Adipocyte (in vitro differentiated cells): ENCODE data around the gene CAMK1.

Experiments
- DNase-seq: peaks from one replicate; pipeline ENCODE4 v3.0.0-alpha.2; 2015; ENCODE audit warnings: low read depth
- H3K27me3 ChIP-seq: replicated peaks from 2 replicates; pipeline ENCODE4 v1.7.0; 2013; ENCODE audit warnings: mild to moderate bottlenecking, low read length, moderate library complexity; ENCODE audit not compliant: control insufficient read depth, insufficient read depth
- H3K36me3 ChIP-seq: 2 replicates; pipeline ENCODE4 v1.7.0; 2013; ENCODE audit warnings: low read length, mild to moderate bottlenecking, moderate library complexity; ENCODE audit not compliant: control insufficient read depth, insufficient read depth, severe bottlenecking
- H3K4me1 ChIP-seq: 2 replicates; pipeline ENCODE4 v1.7.0; 2013; ENCODE audit warnings: mild to moderate bottlenecking, low read length, moderate library complexity; ENCODE audit not compliant: control insufficient read depth, insufficient read depth
- H3K4me3 ChIP-seq: 2 replicates; pipeline ENCODE4 v1.7.0; 2013; ENCODE audit warnings: mild to moderate bottlenecking, low read length, moderate library complexity
- H3K9ac ChIP-seq: 2 replicates; pipeline ENCODE4 v1.7.0; 2013; ENCODE audit warnings: mild to moderate bottlenecking, low read length, moderate library complexity
- H3K9me3 ChIP-seq: 2 replicates; pipeline ENCODE4 v1.7.0; 2013; ENCODE audit warnings: mild to moderate bottlenecking, low read length, moderate library complexity; ENCODE audit not compliant: control insufficient read depth

CAMK1 gene

DNA sequence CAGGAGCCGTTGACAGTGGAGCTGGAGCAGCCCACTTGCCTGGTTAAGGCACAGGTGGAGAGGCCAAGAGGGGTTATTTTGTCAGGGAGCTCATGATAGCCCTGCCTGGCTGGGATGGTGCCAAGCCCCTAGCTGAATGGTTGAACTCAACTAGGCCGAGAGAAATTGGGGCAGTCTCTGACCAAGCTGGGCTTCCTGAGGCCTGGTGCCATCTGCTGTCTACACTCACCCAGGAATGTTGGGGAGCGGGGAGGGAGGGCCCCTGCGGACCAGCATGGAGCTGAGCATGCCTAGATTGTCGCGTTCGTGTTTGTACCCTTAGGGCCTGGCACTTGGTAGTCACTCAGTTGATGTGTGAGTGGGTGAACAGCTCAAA, 37.0 kb downstream of the CAMK1 start:
- Histone ChIP-seq H3K9me3 (no peaks in the 10 kb centered on the region), H3K36me3 (peaks cover 31% of the 10 kb centered on the region), H3K4me1 (peaks cover 39% of the 10 kb centered on the region), H3K4me3 (peak overlapping the region; percentile 86), H3K27me3 (no peaks in the 10 kb centered on the region), H3K9ac (peak overlapping the region; percentile 99)
- peak; percentile 40 for DNase-seq

GRCh38 chr3:9732080-9732739, 37.5 kb downstream of the CAMK1 start:
- no peaks in the 10 kb centered on the region for H3K27me3 ChIP-seq
- peak overlapping the region; percentile 86 for H3K4me3 ChIP-seq
- peaks cover 45% of the 10 kb centered on the region for H3K4me1 ChIP-seq
- DNase-seq, result peak; percentile 61
- peak overlapping the region; percentile 99 for H3K9ac ChIP-seq
- H3K9me3 ChIP-seq, result no peaks in the 10 kb centered on the region
- H3K36me3 ChIP-seq, result peaks cover 26% of the 10 kb centered on the region

GRCh38 chr3:9731206-9732079, 38.3 kb downstream of the CAMK1 start, which contains the start of gene BRPF1:
Gene BRPF1, plus strand, starts transcription at chr3:9731735. Its CDS starts 2,406 bp downstream, at chr3:9734141.
- peak; percentile 100 for DNase-seq
- H3K4me1 ChIP-seq, result peaks cover 48% of the 10 kb centered on the region
- no peaks in the 10 kb centered on the region for H3K9me3 ChIP-seq
- peaks cover 19% of the 10 kb centered on the region for H3K36me3 ChIP-seq
- peak within 1 kb of the TSS; percentile 86 for H3K4me3 ChIP-seq
- no peaks in the 10 kb centered on the region for H3K27me3 ChIP-seq
- H3K9ac ChIP-seq, result peak within 1 kb of the TSS; percentile 99

GRCh38 chr3:9730657-9731205, 39.0 kb downstream of the CAMK1 start:
- no peak for DNase-seq
- Histone ChIP-seq H3K27me3 (no peaks in the 10 kb centered on the region), H3K4me3 (peak overlapping the region; percentile 86), H3K9me3 (no peaks in the 10 kb centered on the region), H3K4me1 (peaks cover 48% of the 10 kb centered on the region), H3K9ac (peak overlapping the region; percentile 80), H3K36me3 (peaks cover 14% of the 10 kb centered on the region)

- H3K9me3 ChIP-seq, result no peaks in the 10 kb centered on the region
- H3K36me3 ChIP-seq, result peaks cover 3% of the 10 kb centered on the region
- no peak overlapping the region for H3K4me3 ChIP-seq
- H3K9ac ChIP-seq, result no peak overlapping the region
- DNase-seq, result no peak
- peaks cover 48% of the 10 kb centered on the region for H3K4me1 ChIP-seq
- no peaks in the 10 kb centered on the region for H3K27me3 ChIP-seq
These were observed 40.3 kb downstream of the CAMK1 start for GRCh38 chr3:9729419-9729818.

- Histone ChIP-seq H3K9me3 (no peaks in the 10 kb centered on the region), H3K4me1 (peaks cover 35% of the 10 kb centered on the region), H3K27me3 (no peaks in the 10 kb centered on the region), H3K36me3 (no peaks in the 10 kb centered on the region), H3K9ac (no peak overlapping the region), H3K4me3 (no peak overlapping the region)
- DNase-seq, result no peak
These were observed 42.0 kb downstream of the CAMK1 start for GRCh38 chr3:9727743-9728142.

GRCh38 chr3:9727041-9727595, 42.6 kb downstream of the CAMK1 start:
- Histone ChIP-seq H3K9ac (no peak overlapping the region), H3K36me3 (no peaks in the 10 kb centered on the region), H3K27me3 (no peaks in the 10 kb centered on the region), H3K4me3 (no peak overlapping the region), H3K9me3 (no peaks in the 10 kb centered on the region), H3K4me1 (peaks cover 35% of the 10 kb centered on the region)
- DNase-seq, result no peak

DNA sequence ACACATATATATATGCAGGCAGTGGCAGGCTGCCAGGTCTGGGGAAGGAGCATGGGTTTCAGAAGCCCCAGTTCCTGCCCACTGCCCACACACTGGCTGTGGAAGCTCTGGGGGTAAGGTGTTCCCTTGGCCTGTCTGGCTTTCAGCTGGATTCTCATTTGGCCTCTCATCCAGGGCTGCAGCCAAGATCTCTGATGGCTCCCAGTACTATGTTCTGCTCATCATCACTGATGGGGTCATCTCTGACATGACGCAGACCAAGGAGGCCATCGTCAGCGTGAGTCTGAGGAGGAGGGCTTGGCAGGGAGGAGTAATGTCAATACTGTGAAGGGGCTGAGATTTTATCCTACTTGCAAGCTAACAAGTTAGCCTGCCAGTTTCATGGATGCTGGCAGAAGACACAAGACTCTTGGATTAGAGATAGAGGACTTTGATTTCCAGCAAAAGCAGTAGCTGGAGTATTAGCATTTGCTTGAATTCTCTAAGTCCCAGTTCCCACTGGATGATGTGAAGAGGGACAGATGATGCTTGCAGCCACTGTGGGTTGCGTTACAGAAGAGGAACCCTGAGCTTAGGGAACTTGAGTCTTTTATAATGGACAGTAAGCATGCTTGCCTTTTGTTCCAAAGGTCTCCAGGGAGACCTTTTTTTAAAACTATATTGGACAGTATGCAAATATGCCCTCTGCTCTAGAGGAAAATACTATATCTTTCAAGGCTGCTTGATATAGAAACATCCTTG, 43.8 kb downstream of the CAMK1 start:
- no peak overlapping the region for H3K4me3 ChIP-seq
- DNase-seq, result no peak
- H3K4me1 ChIP-seq, result peaks cover 35% of the 10 kb centered on the region
- no peaks in the 10 kb centered on the region for H3K9me3 ChIP-seq
- H3K27me3 ChIP-seq, result no peaks in the 10 kb centered on the region
- no peaks in the 10 kb centered on the region for H3K36me3 ChIP-seq
- no peak overlapping the region for H3K9ac ChIP-seq

GRCh38 chr3:9721700-9722060, 48.1 kb downstream of the CAMK1 start:
- no peaks in the 10 kb centered on the region for H3K9me3 ChIP-seq
- H3K4me3 ChIP-seq, result no peak overlapping the region

DNA sequence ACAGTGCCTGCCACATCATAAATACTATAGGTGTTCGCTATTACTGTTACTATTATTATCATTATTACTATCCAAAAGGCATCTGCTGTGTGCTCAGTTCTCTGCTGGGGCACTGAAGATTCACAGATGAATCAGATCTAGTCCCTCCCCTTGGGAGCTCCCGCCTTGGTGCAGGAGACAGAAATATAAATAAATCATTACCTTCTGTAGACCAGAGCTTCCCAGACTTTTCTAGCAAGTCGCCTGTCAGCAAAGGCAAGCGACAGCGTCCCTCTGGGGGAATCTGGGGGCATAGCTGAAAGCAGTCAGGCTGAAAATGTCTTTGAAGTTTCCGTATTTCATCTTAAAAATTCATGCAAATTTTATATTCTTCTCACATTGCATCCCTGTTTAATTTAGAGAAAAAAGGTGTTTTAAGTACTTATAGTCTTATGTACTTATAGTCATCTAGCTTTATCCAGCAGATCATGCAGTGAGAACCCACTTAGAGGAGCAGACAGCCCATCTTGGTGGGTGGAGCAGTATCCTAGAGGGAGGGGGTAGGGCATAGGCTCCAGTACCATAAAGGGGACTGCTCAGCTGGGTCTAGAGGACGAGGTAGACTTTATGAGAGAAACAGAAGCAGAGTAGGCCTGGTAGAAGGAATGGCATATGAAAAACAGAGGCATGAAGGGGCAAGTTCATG, 48.6 kb downstream of the CAMK1 start:
- H3K4me1 ChIP-seq, result peaks cover 7% of the 10 kb centered on the region
- H3K9ac ChIP-seq, result no peak overlapping the region
- H3K9me3 ChIP-seq, result no peaks in the 10 kb centered on the region
- no peaks in the 10 kb centered on the region for H3K36me3 ChIP-seq
- H3K4me3 ChIP-seq, result no peak overlapping the region
- H3K27me3 ChIP-seq, result no peaks in the 10 kb centered on the region
- DNase-seq, result no peak

More at GRCh38 chr3:9721700-9722060, 48.1 kb downstream of the CAMK1 start:
- H3K27me3 ChIP-seq, result no peaks in the 10 kb centered on the region
- no peaks in the 10 kb centered on the region for H3K36me3 ChIP-seq
- H3K9ac ChIP-seq, result no peak overlapping the region
- no peak for DNase-seq
- peaks cover 2% of the 10 kb centered on the region for H3K4me1 ChIP-seq
